Left ventricle myocardium inferior (tissue), 1 donor: Measurements from ENCODE around the gene MIEF1. TPM values are rescaled to one million over a fixed set of nuclear protein-coding genes. Genes with fewer than 3 reads are reported as not detected.

Experiments
- DNase-seq: peaks from one replicate; pipeline ENCODE4 v3.0.0-alpha.2; 2020
- H3K27ac ChIP-seq: fragments of 200-600 bp; replicated peaks from 2 replicates; pipeline ENCODE4 v1.8.0; 2021
- H3K27me3 ChIP-seq: fragments of 200-600 bp; 2 replicates; pipeline ENCODE4 v1.8.0; 2021; ENCODE audit warnings: low read depth
- H3K36me3 ChIP-seq: fragments of 200-600 bp; 2 replicates; pipeline ENCODE4 v1.8.0; 2021
- H3K4me1 ChIP-seq: fragments of 200-600 bp; 2 replicates; pipeline ENCODE4 v1.8.0; 2021
- H3K4me3 ChIP-seq: fragments of 200-600 bp; 2 replicates; pipeline ENCODE4 v1.8.0; 2021; ENCODE audit warnings: mild to moderate bottlenecking, moderate library complexity
- H3K9me3 ChIP-seq: fragments of 200-600 bp; replicated peaks from 2 replicates; pipeline ENCODE4 v1.8.0; 2021
- CTCF ChIP-seq: fragments of 200-600 bp; IDR thresholded peaks from 2 replicates; pipeline ENCODE4 v1.8.0; 2021; ENCODE audit warnings: antibody characterized with exemption, mild to moderate bottlenecking, borderline replicate concordance
- intact Hi-C: fragments of 100-400 bp; cut with micrococcal nuclease; formaldehyde crosslinking; loops from one replicate; pipeline ENCODE4 v1.11.0; 2022
- total RNA-seq: library from RNA; stranded (reverse); fragmentation: NEBNext Ultra II Directional; extraction: Animal tissue kit (Norgen Biotek cat#: 25700); gene quantifications from one replicate; pipeline ENCODE4 v1.2.1, GENCODE V29; 2021
- donor health status: DM: no; HTN: yes; CAD: no; lungs with severe emphysema.

The MIEF1 gene
- total RNA-seq, 1 donor from 2014 or later: 15.5 TPM

GRCh38 chr22:39492186-39492585 is 9.9 kb upstream of the MIEF1 start:
- Histone ChIP-seq H3K4me1 (peaks cover 32% of the 10 kb centered on the region), H3K36me3 (peaks cover 10% of the 10 kb centered on the region), H3K27ac (no peak overlapping the region), H3K9me3 (no peaks in the 10 kb centered on the region), H3K27me3 (no peaks in the 10 kb centered on the region), H3K4me3 (no peak overlapping the region)
- no peak for TF ChIP-seq CTCF
- intact Hi-C loops: no loop called here
- no peak for DNase-seq

- no peak overlapping the region for H3K4me3 ChIP-seq
- intact Hi-C loops: no loop called here
- H3K9me3 ChIP-seq: no peaks in the 10 kb centered on the region
- H3K27me3 ChIP-seq: no peaks in the 10 kb centered on the region
- H3K4me1 ChIP-seq: peaks cover 43% of the 10 kb centered on the region
- H3K36me3 ChIP-seq: no peaks in the 10 kb centered on the region
- no peak overlapping the region for H3K27ac ChIP-seq
- no peak for TF ChIP-seq CTCF
- no peak for DNase-seq
These were observed 8.3 kb upstream of the MIEF1 start for GRCh38 chr22:39493759-39494158.

GRCh38 chr22:39494471-39495120 is 7.5 kb upstream of the MIEF1 start:
- DNase-seq: no peak
- Histone ChIP-seq H3K36me3 (no peaks in the 10 kb centered on the region), H3K4me1 (peaks cover 50% of the 10 kb centered on the region), H3K27ac (no peak overlapping the region), H3K27me3 (no peaks in the 10 kb centered on the region), H3K4me3 (no peak overlapping the region), H3K9me3 (no peaks in the 10 kb centered on the region)
- intact Hi-C loops: no loop called here
- no peak for TF ChIP-seq CTCF

- H3K4me1 ChIP-seq: peaks cover 59% of the 10 kb centered on the region
- intact Hi-C loops: no loop called here
- TF ChIP-seq CTCF: peak; percentile 90
These were observed 5.8 kb upstream of the MIEF1 start for GRCh38 chr22:39496131-39496838.

GRCh38 chr22:39497429-39497828 is 4.7 kb upstream of the MIEF1 start:
- Histone ChIP-seq H3K9me3 (no peaks in the 10 kb centered on the region), H3K4me1 (peaks cover 69% of the 10 kb centered on the region), H3K4me3 (no peak overlapping the region), H3K36me3 (no peaks in the 10 kb centered on the region), H3K27me3 (no peaks in the 10 kb centered on the region), H3K27ac (peak overlapping the region; percentile 68)
- intact Hi-C loops: no loop called here
- TF ChIP-seq CTCF: no peak
- DNase-seq: no peak

More at GRCh38 chr22:39496131-39496838, 5.8 kb upstream of the MIEF1 start:
- peak; percentile 77 for DNase-seq
- H3K9me3 ChIP-seq: no peaks in the 10 kb centered on the region
- no peaks in the 10 kb centered on the region for H3K27me3 ChIP-seq
- no peaks in the 10 kb centered on the region for H3K36me3 ChIP-seq
- H3K27ac ChIP-seq: peak overlapping the region; percentile 68
- H3K4me3 ChIP-seq: no peak overlapping the region
